GM21786 (cell line): ENCODE results near the gene MED12L.

Experiments used
- ATAC-seq: cut with Tn5 transposase; IDR thresholded peaks from one replicate; pipeline ENCODE4 v1.9.1; 2021; ENCODE audit not compliant: unreplicated experiment

Gene MED12L

DNA sequence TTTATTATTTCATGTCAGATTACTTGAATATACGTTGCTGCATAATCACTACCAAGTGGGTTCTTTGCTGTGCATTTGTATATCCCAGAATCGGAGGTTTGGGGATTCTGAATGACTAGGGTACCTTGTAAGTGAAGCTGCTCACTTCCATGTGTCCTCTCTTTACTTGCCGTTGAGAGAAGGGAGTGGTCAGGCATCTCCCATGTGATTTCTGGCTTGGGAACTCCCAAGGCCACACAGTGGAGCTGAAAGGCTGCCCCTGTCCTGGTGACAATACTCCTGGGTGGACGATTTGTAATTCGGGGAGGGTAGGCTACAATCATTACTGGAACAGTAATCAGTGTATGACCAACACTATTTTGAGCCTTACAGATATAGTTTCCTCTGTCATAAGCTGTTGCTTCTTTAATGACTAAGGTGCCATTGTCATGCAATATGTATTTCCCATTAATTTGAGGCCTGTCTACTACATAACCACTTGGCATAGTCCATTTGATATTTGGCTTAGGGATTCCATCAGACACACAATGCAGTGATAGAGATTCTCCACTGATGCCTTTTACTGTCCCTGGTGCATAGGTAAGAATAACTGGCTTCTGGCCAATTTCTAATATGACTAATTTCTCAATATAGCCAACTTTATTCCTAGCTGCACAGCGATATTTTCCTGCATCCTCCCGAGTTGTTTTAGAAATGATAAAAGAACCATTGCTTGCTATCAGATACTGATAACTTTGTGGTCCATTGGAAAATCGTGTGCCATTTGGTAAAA is 351.4 kb downstream of the MED12L start:
- no peak for ATAC-seq

DNA sequence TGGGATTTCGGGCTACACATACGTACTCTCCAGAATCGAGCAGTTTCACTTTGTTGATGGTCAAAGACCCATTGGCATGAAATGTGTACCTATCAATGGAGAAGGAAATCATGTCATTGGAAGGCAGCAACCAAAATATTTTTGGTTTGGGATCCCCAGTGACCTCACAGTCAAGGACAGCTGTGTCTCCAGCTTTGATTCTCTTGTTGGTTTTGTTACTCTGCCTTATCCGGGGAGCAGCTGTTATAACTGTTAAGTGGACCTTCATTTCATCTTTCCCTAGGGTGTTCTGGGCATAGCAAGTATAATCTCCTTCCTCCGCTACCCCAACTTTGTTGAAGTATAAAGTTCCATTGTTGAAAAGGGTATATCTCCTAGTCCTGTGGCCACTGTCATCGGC is 352.4 kb downstream of the MED12L start:
- no peak for ATAC-seq

DNA sequence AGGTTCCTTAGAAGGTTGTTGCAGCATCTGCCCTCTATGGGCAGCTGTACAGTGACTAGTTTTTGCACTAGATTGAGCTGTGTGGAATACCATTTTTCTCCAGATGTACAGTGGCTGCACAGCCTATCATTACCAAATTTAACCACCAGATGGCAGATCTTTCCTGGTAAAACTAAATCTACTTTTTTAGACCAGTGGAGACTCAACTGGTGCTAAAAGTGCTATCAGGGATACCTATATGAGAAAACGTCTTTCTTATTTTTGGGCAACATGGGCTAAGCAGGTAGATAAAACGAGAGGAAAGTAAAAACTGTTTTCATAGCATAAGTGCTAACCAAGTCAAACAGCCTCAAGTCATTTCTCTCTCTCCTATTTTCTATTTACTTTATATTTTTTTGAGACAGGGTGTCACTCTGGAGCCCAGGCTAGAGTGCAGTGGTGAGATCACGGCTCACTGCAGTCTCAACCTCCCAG is 354.2 kb downstream of the MED12L start:
- peak; percentile 86 for ATAC-seq

DNA sequence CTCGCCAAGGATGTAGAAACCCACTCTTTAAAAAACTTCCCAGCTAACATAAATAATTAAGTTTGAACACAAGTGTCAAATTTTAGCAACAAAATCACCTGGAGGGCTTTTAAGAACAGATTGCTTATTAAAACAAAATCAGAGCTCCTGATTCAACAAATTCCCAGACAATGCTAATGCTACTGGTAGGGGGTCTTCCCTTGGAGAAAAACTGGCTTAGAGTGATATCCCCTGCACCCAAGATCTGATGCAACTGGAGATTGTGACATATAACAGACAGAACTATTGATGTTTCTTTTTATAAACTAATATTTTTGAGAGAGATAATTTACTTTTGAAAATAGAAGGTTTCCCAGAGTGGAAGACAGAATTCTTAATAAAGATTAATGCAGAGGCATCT is 355.5 kb downstream of the MED12L start:
- ATAC-seq: no peak

DNA sequence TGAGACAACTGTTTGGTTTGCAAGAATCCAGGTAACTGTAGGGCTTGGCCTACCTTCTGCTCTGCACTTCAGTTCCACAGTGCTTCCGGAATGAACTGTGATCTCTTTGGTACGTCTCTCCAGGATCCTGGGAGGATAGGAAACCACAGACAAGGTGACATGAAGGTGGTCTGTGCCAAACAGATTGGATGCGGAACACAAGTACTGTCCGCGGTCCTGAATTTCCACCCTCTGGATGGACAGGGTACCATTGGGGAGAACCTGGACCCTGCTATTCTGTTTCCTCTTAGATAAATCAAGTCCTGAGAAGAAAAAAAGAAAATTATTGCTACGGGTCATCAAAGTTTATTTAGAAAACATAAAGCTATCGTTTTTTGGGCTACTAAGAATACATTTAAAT is 358.1 kb downstream of the MED12L start:
- no peak for ATAC-seq

DNA sequence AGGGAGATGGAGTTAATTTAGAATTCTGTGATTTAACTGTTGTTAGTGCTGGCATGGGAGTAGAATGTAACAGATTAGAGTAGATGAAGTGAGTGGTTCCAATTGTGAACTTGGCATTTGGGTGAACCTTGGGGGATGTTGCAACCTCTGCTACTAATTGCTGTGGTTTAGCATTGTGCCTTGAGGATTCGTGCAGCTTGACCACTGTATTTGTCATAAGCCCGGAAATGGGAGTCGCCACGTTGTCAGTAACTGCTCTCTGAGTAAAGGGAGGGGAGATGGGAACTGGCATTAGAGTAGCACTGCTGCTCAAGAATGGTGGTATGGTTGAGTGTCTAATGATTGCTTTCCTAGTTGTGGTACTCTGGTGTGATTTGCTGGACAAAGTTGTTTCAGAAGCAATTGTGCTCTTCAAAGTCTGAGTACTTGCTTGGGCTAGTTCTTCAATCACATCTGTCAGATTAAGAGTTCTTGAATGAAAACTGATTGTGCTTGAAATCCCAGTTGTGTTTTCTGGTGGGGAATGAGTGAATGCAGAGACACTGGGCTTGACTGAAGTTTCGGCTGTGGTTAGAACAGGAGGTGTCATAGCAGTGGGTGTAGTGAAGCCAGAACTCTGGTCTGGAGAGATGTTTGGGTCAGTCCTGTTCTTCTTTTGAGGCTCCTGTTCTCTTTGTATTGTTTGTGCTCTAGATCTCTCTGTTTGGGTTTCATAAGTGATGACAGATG is 360.0 kb downstream of the MED12L start:
- ATAC-seq: no peak

DNA sequence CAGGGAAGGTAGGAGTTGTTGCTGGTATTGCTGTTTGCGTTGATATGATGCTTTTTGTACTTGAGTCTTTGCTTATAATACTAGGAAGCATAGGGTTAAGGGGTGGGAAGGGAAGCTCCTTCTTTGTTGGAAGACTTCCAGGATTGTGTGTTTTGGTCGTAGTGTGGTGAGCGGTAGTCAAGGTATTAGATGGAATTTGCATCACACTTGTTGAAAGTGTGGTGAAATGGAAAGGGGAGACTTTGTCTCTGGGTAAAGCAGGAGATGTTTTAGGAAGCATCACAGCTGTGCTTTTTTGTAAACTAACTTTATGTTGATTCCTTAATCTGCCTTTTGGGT is 360.5 kb downstream of the MED12L start:
- ATAC-seq: no peak

DNA sequence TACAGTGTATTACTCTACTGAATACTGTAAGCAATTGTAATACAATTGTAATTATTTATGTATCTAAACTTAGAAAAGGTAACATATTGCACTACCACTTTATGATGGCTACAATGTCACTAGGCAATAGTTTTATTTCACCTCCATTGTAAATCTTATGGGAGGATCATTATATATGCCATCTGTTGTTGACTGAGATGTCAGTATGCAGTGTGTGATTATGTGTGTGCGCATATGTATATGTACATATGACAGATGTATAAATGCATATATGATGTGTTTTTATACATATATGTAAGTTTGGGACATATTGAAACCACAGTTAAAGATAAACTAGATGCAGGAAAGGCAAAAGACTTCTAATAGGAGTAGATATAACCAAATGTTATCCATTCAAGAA is 366.9 kb downstream of the MED12L start:
- ATAC-seq: no peak

DNA sequence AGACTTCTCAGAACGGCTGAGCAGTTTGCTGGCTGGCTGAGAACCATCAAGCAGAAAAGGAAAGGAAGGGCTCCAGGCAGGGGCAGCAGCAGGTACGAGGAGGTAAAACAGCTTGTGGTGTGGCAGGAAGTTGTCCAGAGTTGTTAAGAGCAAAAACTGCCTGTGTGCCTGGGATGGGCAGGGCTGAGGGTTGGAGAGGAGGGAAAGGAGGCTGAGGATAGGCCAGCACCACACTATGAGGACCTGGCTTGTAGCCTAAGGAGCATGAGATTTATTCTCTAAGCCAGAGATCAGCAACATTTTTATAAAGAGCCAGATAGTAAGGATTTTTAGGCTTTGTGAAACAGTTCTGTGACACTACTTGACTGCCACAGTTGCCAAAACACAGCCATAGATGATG is 367.4 kb downstream of the MED12L start:
- no peak for ATAC-seq

DNA sequence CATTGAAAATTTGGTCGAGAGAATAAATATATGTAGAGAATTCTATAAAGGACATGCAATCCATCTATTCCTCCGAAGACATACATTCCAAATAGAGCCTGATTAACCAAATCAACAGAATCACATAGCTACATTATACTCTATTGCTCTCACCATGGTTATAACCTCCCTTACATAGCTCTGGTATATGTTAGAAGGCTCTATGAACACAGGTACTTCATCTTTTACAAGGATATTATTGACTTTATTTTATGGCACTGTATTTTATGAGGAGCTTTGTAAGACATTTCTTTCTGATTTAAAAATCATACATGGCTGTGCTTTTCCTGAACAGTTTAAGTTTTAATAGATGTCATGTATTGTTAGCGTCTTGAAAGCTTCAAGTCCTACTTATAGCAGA is 370.6 kb downstream of the MED12L start:
- ATAC-seq: no peak

DNA sequence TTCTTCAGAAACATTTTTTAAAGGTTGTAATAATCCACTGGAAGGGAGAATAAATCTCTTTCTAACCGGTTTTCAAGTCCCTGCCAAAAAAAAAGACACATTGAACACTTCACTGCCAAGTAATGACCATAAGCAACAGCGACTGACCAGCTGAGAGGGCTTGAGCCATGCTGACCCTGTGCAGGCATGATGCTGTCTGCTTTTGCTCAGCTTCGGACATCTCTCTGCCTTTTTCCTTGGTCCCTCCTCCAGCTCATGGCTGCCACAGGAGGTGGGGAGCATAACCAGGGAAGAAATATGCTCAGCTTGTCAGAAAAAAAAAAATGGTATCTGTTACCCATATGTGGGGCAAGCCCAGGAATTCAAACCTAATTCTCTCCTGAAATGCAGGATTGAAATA is 373.9 kb downstream of the MED12L start:
- no peak for ATAC-seq

DNA sequence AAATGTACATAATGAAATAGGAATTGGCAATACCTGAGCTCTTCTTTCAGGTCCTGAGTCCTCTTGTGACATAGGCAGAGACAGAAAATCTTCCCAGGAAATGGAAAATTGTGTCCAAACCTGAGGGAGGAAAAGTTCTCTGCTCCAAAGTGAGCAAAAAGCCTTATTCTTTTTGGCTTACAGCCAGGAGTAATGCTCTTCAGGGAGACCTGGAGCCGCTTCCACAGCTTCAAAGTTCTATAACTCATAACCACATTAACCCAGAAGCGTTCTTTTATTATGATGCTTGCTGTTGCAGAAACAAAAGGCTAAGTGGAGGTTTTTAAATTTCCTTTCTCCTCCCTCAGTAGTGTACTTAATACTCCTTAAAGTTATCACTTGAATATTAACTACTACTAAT is 374.8 kb downstream of the MED12L start:
- ATAC-seq: no peak

DNA sequence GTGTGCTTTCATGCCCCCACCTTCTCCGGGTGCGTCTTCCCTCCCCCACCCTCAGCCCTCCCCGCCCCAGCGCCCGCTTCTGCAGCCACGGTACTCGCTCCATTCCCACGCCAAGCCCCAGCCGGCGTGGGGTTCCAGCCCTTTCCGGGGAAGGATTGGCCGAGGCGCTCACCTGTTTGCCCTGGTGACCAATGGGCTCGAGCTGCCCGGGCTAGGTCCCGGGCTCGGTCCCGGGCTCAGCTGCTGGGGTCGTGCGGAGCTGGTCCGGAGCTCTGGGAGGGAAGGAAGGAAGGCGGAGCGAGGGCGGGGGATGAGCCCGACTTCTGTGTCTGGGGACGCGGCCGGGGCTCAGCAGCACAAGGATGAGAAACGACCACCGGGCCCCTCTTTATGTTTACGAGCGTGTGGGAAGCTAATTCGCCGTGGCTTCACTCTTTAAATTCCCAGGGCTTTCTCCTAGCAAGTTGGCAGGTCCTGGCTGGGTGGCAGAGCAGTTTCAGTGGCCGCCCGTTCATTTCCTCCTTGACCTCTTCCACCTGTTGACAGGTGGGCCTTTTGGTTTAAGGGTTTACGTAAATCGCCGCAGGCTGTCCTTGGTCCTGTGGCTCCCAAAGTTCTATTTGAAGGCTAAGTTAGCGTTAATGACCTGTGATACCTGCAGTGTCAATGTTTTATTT is 375.4 kb downstream of the MED12L start, which contains the start of gene IGSF10:
Gene IGSF10, minus strand, starts transcription at position 288 of the 677 bp plus-strand sequence. CDS start 2,352 bp downstream, outside the sequence.
- no peak for ATAC-seq

DNA sequence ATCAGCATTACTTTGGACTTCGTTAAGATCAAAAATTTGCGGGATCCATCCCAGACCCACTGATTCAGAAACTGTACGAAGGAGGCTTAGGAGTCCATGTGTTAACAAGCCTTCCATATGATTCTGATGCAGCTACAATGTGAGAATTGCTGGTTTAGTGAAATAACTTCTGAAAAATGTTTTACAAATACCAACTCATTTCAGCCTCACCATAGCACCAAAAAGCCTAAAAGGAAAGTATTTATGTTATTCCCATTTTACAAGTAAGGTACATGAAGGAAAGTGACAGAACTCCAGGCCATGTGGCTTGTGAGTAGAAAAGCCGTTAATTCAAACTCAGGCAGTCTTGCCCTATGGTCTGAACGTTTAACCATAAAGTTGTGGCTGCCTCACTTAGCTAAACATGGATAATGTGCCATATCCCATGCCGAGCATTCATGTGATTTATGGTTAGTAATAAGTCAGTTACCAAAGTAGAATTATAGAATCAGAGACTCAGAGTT is 376.9 kb downstream of the MED12L start:
- ATAC-seq: no peak

DNA sequence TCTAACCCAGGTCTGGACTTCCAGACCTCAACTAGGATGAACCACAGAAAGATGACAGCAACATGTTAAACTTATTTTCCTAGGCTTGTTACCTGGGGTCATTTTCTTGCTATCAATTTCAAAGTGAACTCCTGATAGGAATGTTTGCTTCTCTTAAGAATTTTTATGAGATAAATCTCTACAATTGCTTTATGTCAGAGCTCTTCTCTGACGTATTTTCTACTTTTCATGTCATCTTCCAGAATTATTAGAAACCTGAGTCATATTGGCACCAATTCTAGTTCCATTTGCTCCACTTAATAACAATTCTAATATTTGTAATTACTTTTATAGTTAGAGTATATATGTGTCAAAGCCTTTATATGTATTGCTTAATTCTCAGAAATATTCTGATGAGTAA is 377.5 kb downstream of the MED12L start:
- no peak for ATAC-seq

DNA sequence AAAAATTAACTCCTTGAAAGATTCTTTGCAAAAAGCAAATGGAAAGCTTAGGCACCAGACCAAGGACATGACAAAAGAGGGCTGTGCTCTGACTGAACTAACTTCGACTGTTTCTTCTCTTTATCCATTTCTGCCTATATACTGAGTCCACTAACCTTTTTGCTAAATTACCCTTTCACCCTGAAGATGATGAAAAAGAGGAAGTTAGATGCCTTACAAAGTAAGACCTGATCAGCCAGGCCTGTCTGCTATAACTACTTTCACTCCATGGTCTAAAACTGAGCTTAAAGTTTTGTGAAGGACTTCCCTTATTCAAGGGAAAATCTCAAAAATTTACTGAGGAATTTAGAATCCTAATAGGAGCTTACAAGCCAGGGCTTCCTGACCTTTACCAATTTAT is 381.6 kb downstream of the MED12L start:
- peak; percentile 69 for ATAC-seq

DNA sequence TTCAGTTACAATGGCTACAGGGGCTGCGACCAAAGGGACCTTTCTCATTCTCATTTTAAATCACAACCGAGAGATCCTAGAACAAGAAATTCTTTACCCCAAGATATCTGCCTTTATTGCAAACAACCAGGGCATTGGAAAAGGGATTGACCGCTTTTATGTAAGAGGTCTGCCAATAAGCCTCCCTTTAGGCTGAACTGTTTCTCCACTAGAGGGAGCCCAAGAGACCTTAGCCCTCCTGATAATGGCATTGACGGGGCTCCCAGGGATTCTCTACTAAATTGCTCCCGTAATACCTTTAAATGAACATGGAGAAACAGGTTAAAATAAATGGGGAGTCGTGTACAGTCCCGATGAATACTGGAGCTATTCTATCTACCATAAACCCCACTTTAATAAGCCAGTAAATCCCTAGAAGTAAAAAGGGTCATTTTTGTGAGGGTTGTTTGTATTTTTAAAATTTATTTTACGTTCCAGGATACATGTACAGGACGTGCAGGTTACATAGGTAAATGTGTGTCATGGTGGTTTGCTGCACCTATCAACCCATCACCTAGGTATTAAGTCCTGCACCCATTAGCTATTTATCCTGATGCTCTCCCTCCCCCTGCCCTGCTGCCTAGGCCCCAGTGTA is 382.9 kb downstream of the MED12L start:
- peak; percentile 74 for ATAC-seq

DNA sequence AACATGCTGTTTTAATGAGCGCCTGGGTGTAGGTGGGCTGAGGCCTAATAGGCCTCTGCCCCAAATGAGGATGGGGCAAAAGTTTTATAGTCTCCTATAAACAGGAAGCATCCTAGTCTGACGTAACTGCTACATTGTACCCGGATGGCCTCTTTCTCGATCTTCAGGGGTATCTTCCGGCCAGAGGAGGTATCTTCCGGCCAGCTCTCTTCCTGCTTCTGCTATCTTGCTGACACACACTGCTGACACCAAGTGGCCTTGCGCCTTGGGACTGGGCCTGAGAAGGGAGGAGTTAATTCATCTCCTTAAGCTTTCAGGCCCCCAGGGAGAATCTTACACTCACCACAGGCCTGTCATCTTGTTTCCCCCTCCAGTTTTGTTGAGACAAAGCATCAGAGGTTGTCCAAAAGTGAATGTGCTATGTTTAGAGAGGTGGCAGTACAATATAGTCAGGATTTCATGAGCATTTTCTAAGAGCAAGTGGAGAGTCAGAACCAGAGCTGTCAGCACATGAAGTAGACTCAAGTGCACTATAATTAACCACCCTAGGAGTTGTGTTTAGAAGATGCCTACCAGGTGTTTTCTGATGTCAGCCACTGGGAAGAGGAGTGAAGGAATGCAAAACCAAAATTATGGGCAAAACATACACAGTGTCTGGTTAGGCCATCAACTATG is 391.0 kb downstream of the MED12L start:
- ATAC-seq: no peak

DNA sequence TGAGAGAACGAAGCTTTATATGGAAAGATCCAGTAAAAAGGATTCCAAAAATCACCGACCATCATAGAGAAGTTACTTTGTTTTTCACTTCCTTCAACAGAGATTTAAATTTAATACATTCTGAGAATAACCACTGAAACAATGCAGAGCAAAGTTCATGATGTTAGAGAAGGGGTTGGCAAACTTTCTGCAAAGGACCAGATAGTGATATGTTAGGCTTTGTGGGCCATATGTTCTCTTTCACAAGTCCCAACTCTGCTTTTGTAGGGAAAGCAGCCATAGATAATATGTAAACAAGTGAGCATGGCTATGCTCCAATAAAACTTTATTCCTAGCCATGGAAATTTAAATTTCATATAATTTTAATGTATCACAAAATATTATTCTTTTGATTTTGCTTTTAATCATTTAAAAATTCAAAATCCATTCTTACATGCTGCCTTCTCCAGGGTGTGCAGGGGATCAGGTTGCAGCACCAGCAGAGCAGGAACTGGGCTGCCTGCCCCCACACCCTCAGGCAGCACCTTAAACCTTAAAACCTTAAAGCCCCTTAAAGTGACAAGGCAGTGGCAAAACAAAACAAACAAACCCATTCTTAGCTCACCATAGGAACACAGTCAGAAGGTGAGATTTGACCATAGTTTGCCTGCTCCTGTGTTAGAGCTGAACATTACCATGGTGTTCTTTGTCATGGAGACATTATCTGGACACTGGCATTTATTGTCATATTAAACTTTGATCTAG is 392.3 kb downstream of the MED12L start:
- ATAC-seq: no peak

DNA sequence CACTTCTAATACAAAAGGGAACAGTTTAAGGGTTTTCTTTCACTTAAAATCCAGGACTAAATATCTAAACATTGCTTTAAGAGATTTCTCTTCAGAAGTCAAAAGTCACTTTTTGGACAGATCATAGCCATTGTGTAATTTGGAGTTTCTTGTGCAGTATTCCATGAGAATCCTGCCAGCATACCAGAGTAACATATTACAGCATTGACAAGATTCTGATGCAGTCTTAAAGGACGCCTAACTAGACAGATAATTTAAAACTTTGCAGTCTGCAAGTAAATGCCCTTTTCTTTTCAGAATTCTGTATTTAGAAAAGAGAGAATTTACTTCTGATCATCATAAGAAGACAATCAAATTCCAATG is 392.9 kb downstream of the MED12L start:
- ATAC-seq: no peak
